KOPT-K1 (cell line): ENCODE results near the gene TRAPPC1.

ENCODE experiments used
- H3K27ac ChIP-seq: fragments of 200-600 bp; sonication (generic); 2 replicates; pipeline ENCODE4 v1.5.1; 2016; ENCODE audit warnings: antibody characterized with exemption, mild to moderate bottlenecking, low read depth, low read length; ENCODE audit not compliant: poor library complexity, severe bottlenecking
- H3K36me3 ChIP-seq: fragments of 200-600 bp; sonication (generic); 2 replicates; pipeline ENCODE4 v1.5.1; 2017; ENCODE audit warnings: antibody characterized with exemption, mild to moderate bottlenecking, low read length, moderate library complexity; ENCODE audit not compliant: insufficient read depth
- H3K9me3 ChIP-seq: fragments of 200-600 bp; sonication (generic); 2 replicates; pipeline ENCODE4 v1.5.1; 2017; ENCODE audit warnings: antibody characterized with exemption, low read length, mild to moderate bottlenecking; ENCODE audit not compliant: insufficient read depth, poor library complexity, severe bottlenecking

The TRAPPC1 gene

DNA sequence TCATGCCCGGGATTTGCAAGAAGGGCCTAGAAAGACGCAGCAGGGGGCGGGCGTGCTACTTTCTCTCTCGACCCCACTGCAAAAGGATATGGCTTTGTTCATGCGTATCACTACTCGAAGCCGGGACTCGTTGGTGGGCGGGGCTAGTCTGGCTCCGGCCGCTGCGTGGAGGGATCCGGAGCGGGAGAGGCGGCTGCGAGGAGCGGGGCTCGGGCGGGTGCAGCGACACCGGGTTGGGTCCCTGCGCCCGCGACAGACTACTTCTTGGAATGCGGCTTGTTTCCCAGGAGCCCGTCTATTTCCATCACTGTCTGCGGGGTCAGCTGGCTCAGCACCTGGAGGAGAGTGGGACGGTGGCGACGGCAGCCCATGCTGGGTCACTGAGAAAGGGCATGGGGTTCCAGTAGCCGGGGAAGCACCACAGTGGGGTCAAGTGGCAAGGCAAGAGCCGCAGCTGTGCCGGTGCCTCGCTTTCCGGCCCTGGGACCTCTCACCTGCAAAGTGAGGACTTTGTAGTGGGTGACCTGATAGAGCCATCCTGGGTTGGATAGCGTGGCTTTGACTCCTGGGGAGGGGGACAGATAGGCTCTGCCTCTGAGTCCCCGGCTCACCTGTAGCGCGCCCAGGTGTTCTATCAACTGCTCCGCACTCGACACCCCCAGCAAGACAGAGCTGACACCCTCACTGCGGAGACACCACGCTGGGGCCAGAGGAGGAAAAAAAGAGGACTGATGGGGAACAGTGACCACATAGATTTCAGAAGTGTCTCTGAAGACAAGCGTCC is 8.7 kb downstream of the TRAPPC1 start:
- peak overlapping the region; percentile 68 for H3K27ac ChIP-seq

DNA sequence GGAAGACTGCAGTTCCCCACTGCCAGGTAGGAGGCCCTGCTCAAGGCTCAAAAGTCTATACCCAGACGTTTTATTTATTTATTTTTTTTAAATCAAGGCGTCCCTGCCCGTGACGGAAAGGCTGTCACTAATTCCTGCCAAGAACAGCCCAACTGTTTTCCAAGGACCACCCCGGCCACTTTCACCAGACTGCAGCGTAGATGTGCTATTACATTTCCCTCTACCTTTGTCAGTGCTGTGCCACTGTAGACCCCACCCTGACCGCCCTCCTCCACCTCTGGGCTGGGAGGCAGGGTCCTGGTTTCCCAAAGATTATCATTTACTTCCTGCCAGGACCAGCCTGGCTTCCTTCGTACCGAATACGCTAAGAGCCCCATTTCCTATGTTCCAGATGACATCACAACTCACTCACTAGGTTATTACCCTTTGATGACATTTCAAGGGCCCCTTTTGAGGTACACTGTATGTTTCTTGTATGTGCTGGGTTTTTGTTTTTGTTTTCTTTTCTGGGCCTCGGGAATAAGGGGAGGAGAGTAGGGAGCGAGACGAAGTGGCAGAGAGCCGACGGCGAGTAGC is 9.4 kb downstream of the TRAPPC1 start:
- H3K36me3 ChIP-seq = no peaks in the 10 kb centered on the region
- no peaks in the 10 kb centered on the region for H3K9me3 ChIP-seq
- peak overlapping the region; percentile 68 for H3K27ac ChIP-seq

More for the DNA sequence above, 8.7 kb downstream of the TRAPPC1 start:
- Histone ChIP-seq H3K9me3 (no peaks in the 10 kb centered on the region), H3K36me3 (no peaks in the 10 kb centered on the region)

DNA sequence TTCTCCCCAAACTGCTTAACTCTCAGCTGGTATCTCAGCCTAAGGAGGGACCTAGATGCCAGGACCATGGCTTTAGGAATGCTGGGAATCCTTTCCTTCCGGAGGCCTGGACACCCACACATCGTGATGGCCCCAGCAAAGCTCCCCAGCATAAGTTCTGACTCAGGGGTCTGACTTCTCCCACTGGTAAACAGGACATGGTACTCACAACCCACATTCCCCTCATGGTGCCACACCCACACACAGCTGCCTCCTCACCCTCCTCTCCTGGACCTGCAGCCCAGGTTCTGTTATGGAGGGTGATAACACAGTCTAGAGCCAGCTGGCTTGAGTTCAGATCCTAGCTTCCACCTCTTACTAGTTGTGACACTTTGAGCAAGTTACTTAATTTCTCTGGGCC is 14.9 kb downstream of the TRAPPC1 start:
- H3K9me3 ChIP-seq = no peaks in the 10 kb centered on the region
- peaks cover 10% of the 10 kb centered on the region; the same call in 1 of the 2 replicates for H3K36me3 ChIP-seq
- H3K27ac ChIP-seq = no peak overlapping the region

- H3K9me3 ChIP-seq = no peaks in the 10 kb centered on the region
- peak overlapping the region; percentile 57 for H3K27ac ChIP-seq
Observed at GRCh38 chr17:7916385-7916682, 15.4 kb downstream of the TRAPPC1 start.

DNA sequence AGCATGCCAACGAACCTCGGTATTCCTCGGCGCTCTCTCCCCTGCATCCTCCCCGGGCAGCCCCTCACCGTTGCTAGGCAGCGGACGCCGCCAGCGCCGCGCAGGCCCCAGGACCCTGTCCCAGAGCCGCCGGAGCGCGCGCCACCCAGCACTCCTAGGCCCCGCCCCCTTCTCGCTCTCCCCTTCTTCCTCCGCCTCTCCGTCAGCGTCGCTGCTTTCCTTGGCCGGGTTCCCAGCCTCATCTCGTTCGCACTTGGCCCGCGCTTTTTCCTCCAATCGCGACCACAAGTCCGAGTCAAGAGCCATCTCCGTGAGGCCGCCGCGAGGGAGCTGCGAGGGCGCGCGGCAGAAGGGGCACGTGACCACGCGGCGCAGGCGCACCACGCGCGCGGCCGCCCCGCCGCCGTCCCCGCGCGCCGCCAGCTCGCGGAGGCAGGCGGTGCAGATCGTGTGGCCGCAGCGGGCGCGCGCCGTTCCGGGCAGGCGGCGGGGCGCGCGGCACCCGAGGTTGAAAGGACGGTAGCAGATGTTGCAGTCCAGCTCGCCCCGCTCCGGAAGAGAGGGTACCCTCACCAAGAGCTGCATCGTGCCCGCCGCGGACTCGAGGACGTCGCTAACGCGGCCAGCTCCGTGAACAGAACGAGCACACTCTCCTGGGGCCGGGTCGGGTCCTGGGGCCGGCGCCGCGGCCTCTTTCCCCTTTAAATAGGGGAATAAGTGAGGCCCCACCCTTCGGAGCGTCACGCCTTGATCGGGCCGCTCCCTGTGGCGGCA is 15.9 kb downstream of the TRAPPC1 start, which contains the start of gene RNF227:
Gene RNF227 (minus strand): TSS at position 679 of the 774 bp plus-strand sequence. CDS start 94 bp downstream, at position 585.
- H3K36me3 ChIP-seq = peaks cover 20% of the 10 kb centered on the region
- no peaks in the 10 kb centered on the region for H3K9me3 ChIP-seq
- peak within 1 kb of the TSS; percentile 57 for H3K27ac ChIP-seq

More at GRCh38 chr17:7916385-7916682, 15.4 kb downstream of the TRAPPC1 start:
- peaks cover 15% of the 10 kb centered on the region; the same call in 1 of the 2 replicates for H3K36me3 ChIP-seq

GRCh38 chr17:7915179-7915610 is 16.6 kb downstream of the TRAPPC1 start:
- H3K27ac ChIP-seq = peak overlapping the region; percentile 57
- H3K36me3 ChIP-seq = peaks cover 26% of the 10 kb centered on the region
- H3K9me3 ChIP-seq = no peaks in the 10 kb centered on the region

GRCh38 chr17:7912927-7913524 is 18.7 kb downstream of the TRAPPC1 start:
- Histone ChIP-seq H3K27ac (no peak overlapping the region), H3K36me3 (peaks cover 48% of the 10 kb centered on the region)

DNA sequence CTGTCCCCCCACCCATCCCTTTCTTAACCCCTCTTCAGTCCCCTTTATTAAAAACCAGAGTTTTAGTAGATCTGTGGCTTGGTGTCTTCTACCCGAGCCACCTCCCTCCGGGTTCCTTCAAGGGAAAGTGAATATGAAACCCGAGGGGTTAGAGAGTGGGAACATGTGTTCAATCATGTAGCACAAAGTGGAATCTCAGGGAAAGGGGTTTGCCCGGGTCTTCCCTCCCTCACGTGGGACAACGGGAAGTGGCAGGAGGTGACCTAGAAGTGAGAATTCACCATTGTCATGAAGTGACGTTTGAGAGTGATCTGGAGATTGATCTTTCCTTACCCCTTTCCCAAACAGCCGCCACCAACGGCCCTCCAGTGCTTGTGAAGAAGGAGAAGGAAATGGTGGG is 20.6 kb downstream of the TRAPPC1 start:
- peaks cover 67% of the 10 kb centered on the region for H3K36me3 ChIP-seq
- no peak overlapping the region for H3K27ac ChIP-seq
- no peaks in the 10 kb centered on the region for H3K9me3 ChIP-seq

More at GRCh38 chr17:7912927-7913524, 18.7 kb downstream of the TRAPPC1 start:
- no peaks in the 10 kb centered on the region for H3K9me3 ChIP-seq

- H3K9me3 ChIP-seq = no peaks in the 10 kb centered on the region
- no peak overlapping the region for H3K27ac ChIP-seq
- H3K36me3 ChIP-seq = peaks cover 71% of the 10 kb centered on the region
Observed at GRCh38 chr17:7910711-7911110, 21.0 kb downstream of the TRAPPC1 start.

DNA sequence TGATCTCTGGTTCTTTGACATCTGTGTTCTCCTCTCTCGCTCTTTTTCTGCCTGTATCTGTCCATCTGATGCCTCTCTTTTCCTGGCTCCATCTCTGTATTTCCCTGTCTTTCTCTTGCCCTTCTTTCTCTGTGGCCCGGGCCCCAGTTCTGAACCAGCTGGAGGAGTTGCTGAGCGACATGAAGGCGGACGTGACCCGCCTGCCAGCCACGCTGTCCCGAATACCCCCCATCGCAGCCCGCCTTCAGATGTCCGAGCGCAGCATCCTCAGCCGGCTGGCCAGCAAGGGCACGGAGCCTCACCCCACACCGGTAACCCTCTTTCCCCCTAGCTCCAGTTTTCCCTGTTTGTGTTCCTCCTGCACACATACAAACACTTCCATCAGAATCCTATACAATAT is 21.5 kb downstream of the TRAPPC1 start:
- no peak overlapping the region for H3K27ac ChIP-seq
- no peaks in the 10 kb centered on the region for H3K9me3 ChIP-seq
- H3K36me3 ChIP-seq = peaks cover 75% of the 10 kb centered on the region

DNA sequence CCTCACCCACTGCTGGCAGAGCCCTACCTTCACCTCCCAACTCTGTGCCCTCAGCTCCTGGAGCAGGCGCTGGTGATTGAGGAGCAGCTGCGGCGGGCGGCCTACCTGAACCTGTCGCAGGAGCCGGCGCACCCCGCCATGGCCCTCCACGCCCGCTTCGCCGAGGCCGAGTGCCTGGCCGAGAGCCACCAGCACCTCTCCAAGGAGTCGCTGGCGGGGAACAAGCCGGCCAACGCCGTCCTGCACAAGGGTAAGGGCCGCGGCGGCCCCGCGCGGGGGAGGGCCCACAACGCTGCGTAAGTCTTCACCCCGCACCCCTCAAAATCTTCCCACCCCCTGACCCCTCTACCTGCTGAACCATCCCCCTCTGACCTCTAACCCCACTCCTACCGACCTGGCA is 22.7 kb downstream of the TRAPPC1 start:
- Histone ChIP-seq H3K36me3 (peaks cover 87% of the 10 kb centered on the region), H3K9me3 (no peaks in the 10 kb centered on the region), H3K27ac (no peak overlapping the region)

DNA sequence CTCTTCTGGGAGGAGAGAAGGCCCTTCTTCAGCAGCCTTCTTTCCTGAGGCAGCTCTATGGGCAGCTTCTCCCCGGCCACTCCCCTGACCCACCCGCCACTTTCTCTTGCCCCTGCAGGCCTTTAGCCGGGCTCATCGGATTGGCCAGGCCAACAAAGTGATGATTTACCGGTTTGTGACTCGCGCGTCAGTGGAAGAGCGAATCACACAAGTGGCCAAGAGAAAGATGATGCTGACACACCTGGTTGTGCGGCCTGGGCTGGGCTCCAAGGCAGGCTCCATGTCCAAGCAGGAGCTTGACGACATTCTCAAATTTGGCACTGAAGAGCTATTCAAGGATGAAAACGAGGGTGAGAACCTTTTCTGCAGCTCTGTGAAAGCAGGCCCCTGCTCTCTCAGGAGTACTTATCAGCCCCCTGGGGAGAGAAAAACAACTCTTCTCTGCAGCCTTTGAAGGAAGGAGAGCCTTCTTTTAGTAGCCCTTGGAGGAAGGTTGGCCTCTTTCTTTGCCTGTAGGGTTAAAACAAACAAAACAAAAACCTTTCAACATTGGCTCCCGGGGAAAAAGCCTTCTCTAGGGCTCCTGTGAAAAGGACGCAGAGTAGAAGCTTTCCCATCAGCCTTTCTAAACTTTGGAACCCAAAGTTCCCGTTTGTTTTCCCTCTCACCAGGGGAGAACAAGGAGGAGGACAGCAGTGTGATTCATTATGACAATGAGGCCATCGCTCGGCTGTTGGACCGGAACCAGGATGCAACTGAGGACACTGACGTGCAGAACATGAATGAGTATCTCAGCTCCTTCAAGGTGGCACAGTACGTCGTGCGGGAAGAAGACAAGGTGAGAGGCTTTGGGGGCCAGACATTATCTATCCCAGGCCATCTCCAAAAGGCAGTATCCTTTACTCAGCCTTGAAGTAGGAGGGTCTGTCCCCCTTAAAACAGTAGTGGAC is 28.3 kb downstream of the TRAPPC1 start:
- Histone ChIP-seq H3K36me3 (peaks cover 100% of the 10 kb centered on the region), H3K27ac (no peak overlapping the region), H3K9me3 (no peaks in the 10 kb centered on the region)

DNA sequence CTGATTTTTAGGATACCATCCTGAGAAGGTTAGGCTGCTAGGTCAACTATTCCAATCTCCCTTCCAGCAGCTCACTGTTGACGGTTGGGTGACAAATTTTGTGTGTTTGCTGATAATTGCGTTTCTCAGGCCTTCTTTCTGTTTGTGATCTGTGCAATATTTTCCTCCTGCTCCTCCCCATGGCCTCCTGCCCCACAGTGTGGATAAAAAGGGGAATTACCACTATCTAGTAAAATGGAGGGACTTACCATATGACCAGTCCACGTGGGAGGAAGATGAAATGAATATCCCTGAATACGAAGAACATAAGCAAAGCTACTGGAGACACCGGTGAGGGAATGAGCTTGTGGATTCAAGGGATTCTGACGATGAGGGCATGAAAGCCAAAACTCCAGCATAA is 34.0 kb downstream of the TRAPPC1 start:
- no peaks in the 10 kb centered on the region for H3K9me3 ChIP-seq
- H3K36me3 ChIP-seq = peaks cover 96% of the 10 kb centered on the region
- no peak overlapping the region for H3K27ac ChIP-seq

GRCh38 chr17:7897090-7897489 is 34.7 kb downstream of the TRAPPC1 start:
- Histone ChIP-seq H3K27ac (no peak overlapping the region), H3K36me3 (peaks cover 93% of the 10 kb centered on the region), H3K9me3 (no peaks in the 10 kb centered on the region)
